HL-60 (cell line): ENCODE measurements around the gene COBL.

ENCODE experiments used
- POLR2AphosphoS5 ChIP-seq: IDR thresholded peaks from 2 replicates; pipeline ENCODE4 v1.6.1; 2012; ENCODE audit warnings: low read depth
- TF ChIP-seq, protein P1 (sequence below): IDR thresholded peaks from one replicate; pipeline ENCODE4 v1.5.1; 2011; ENCODE audit warnings: low read length, control low read depth, inconsistent platforms; ENCODE audit not compliant: insufficient read depth

DNA sequence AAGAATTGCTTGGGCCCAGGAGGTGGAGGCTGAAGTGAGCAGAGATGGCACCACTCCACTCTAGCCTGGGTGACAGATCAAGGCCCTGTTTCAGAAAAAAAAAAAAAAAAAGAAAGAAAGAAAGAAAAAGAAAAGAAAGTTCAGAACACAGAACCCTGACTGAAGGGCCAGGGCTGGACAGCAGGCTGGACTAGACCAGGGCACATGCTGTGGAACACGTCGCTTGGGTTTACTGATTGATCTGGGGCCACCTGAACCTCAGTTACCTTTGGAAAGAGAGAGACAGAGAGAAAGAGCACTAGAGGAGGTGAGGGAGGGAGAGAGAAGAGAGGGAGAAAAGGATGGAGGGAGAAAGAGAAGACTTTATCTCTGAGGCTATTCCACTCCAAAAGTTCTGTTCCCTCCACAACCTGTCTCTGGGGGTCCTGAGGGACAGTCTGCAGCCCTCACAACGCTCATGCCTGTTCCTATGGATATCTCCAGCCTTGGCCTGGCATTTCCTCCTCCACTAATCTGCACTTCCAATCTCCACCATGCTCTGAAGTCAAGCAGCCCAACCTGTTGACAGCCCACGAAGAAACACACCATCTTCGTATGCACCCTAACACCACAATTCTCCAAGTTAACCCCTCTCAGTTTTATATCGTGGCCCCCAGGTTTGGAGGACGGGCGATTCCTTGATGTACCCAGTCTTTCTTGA lies 81.8 kb downstream of the COBL start:
- TF ChIP-seq, protein P1, sequence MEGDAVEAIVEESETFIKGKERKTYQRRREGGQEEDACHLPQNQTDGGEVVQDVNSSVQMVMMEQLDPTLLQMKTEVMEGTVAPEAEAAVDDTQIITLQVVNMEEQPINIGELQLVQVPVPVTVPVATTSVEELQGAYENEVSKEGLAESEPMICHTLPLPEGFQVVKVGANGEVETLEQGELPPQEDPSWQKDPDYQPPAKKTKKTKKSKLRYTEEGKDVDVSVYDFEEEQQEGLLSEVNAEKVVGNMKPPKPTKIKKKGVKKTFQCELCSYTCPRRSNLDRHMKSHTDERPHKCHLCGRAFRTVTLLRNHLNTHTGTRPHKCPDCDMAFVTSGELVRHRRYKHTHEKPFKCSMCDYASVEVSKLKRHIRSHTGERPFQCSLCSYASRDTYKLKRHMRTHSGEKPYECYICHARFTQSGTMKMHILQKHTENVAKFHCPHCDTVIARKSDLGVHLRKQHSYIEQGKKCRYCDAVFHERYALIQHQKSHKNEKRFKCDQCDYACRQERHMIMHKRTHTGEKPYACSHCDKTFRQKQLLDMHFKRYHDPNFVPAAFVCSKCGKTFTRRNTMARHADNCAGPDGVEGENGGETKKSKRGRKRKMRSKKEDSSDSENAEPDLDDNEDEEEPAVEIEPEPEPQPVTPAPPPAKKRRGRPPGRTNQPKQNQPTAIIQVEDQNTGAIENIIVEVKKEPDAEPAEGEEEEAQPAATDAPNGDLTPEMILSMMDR = no peak
- TF ChIP-seq POLR2AphosphoS5 = no peak
